UCSD-AML1 (cell line): Measurements from ENCODE around the gene HK3.
"Not testable (repeated sequence)": the region's sequence is repeated elsewhere in the genome, so short reads cannot be mapped to it uniquely, and the experiment has no call there.

Source experiments
- DNase-seq: peaks from one replicate; lab custom pipeline; 2025; ENCODE audit not compliant: unreplicated experiment; lab: John Stamatoyannopoulos, UW

Gene HK3

GRCh38 chr5:176883700-176884570 is 15.2 kb downstream of the HK3 start:
- DNase-seq, result no peak

DNA sequence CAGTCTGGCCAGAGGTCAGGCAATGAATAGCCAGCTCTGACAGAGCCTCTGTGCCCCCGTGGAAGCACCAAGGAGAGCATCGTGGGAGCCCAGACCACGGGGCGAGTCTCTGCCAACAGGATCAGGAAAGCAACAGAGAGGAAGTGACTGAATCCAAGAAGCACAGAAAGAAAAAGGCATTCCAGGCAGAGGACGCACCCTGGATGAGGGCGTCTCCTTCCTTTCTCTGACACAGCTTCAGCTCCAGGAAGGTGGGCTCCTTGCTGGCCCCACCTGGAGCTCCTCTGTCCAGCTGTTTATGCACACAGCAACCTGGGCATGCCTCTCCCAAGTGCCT is 16.6 kb downstream of the HK3 start:
- DNase-seq, result no peak

DNA sequence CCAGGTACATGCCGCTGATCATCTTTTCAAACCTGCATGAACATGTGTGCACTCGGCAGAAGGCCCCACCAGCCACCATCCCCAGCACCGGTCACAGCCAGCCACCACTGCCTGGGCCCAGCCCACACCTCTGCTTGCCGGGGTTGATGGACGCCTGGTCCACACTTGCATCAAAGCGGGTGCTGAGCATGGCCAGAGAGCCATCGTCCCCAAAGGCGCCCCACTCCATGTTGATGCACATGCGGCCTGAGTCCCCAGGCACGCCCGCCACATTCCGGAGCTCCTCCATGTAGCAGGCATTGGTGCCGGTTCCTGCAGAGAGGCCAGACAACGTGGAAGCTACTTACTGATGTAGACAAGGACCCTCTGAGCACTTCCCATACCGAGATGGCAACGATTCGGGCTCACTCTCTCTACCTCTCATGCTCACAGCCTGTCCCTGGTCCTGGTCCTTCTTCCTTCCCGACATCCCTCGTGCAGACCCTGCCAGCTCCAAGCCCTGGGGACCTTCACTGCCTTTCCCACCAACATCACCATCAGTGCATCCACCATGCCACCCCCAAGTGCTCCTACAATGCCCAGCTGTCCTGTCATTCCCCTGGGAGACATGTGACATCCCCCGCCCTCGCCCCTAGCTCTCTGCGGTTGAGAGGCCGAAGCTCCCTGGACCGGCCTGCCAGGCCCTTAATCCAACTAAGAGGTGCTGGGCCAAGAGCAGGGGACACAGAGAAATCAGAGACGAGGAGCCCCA is 17.2 kb downstream of the HK3 start:
- no peak for DNase-seq

DNA sequence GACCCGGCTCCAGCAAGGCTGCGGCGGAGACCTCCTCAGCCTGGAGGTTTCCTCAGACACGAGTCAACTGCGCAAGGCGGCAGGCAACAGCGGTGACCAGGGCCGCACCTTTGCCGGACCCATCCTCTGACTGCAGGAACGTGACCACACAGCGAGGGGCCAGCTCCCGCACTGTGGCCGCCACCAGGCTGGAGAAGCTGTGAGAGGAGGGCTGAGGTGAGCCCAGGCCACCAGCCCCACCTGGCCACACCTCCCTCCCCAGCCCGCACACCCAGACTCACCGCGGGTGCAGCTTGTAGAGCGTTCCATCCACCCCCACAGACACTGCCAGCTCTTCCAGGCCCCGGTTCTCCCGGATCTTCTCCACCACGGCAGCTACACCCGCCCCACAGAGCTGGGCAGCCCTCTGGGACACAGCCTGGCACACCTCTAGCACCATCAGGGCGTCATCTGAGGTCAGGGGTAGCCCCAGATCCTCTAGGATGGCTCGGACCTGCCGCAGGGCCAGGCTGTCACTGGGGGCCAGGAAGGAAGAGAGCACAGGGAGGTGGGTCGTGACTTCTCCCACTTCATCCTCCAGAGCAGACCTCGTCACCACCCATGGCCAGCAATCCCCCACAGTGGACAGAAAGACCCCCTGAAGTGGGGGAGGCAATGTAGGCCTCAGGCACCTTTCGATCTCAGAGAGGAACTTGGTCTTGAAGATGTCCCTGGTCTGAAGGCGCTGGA is 18.0 kb downstream of the HK3 start:
- no peak for DNase-seq

DNA sequence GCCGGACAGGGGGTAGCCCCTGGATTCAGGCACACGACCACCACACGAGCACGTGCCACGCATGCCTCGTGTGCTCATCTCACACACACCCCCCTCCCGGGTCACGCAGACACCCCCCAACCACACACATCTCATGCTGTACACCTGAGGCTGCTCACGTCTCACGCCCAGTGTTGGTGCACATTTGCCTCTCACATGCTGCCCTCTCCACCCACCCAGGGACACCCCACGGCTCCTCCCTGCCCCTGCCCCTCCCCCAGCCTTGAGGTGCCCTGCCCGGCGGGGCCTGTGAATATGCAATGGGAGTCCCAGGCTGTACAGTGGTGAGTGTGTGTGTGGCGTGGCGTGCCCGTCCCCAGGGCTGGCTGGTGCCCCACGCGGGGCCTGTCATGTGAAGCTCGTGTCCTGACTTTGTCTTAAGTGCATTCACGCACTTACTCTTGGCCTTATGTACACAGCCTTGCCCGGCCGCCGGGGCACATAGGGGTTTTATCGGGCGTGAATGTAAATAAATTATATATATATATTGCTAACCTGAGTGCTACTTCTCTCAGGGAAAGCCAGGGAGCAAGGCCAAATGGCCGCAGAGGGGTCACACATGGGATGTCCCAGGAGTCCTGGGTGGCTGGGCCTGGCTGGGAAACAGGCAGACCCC is 18.7 kb downstream of the HK3 start:
- no peak for DNase-seq

GRCh38 chr5:176879663-176880361 is 19.3 kb downstream of the HK3 start:
- no peak for DNase-seq

- no peak for DNase-seq
These were observed 20.1 kb downstream of the HK3 start for GRCh38 chr5:176878906-176879662.

- DNase-seq, result no peak
These were observed 20.7 kb downstream of the HK3 start for GRCh38 chr5:176878463-176878862.

DNA sequence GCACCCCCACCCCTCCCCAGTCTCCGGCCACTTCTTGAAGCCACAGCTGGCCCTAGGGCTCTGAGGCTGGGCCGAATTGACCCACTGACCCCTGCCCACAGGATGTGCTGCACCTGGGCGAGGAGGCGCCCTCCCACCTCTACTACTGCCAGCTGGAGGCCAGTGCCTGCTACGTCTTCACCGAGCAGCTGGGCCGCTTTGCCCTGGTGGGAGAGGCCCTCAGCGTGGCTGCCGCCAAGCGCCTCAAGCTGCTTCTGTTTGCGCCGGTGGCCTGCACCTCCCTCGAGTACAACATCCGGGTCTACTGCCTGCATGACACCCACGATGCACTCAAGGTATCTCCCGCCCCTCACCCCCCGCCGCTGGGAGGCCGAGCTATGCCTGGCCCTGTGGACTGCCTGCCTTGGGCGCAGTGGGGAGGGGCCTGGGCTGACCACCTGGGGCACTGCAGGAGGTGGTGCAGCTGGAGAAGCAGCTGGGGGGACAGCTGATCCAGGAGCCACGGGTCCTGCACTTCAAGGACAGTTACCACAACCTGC is 21.3 kb downstream of the HK3 start:
- DNase-seq, result no peak

- DNase-seq, result no peak
These were observed 22.4 kb downstream of the HK3 start for GRCh38 chr5:176876506-176877431.

DNA sequence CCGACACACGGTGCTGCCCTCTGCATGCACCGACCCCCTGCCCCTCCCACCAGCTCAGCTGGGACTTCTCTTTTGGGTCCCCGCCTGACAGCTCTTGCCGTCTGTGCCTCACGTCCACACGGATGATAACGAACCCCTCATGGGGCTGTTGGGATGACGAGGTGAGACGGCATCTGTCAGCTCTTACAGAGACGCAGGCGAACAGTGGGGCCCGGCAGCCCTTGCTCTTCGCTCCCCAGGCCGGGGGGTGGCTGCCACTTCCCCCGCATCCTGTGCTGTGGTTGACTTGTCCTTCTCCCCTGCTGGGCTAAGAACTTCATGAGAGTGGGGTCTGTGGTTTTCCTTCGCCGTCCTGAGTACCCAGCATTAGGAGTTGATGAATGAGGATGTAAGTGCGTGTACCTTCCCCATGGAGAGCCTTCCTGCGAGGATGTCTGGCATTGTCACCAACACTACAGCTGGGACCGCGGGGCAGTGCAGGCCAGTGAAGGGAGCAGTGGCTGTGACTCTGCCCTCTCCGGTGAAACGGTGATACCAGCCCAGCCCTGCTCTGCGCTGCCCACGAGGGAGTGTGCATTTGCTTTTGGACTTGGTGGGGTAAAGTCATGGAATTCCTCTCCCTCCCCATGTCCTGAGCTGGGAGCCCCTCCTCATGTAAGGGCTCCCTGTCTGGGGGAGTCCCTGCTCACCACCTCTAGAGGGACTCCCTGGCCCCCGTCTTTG is 23.2 kb downstream of the HK3 start:
- DNase-seq, result peak; percentile 71

- DNase-seq, result no peak
These were observed 24.1 kb downstream of the HK3 start for GRCh38 chr5:176875014-176875550.

DNA sequence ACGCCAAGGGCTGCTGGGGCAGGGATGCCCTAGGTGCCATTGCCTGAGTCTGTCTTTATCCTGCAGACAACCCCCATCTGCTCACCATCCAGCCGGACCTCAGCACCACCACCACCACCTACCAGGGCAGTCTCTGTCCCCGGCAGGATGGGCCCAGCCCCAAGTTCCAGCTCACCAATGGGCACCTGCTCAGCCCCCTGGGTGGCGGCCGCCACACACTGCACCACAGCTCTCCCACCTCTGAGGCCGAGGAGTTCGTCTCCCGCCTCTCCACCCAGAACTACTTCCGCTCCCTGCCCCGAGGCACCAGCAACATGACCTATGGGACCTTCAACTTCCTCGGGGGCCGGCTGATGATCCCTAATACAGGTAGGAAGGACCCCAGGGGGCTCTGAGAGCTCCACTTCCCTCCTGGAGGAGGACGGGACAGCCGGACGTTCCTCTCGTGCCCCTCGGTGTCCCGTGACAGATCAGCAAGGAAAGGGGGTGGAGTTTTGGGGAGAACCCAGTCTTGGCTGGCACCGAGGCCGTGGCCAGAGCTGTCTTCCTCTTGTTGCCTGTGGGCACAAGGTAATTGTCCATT is 24.9 kb downstream of the HK3 start:
- DNase-seq, result no peak

- DNase-seq, result no peak
These were observed 25.5 kb downstream of the HK3 start for GRCh38 chr5:176873541-176874172.

- DNase-seq, result not testable (repeated sequence)
These were observed 26.1 kb downstream of the HK3 start for GRCh38 chr5:176873011-176873410.

DNA sequence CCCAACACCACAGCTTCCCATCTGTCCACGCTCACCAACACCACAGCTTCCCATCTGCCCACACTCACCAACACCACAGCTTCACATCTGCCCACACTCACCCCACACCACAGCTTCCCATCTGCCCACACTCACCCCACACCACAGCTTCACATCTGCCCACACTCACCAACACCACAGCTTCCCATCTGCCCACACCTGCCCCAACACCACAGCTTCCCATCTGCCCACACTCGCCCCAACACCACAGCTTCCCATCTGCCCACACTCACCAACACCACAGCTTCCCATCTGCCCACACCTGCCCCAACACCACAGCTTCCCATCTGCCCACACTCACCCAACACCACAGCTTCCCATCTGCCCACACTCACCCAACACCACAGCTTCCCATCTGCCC is 26.6 kb downstream of the HK3 start:
- DNase-seq, result not testable (repeated sequence)

DNA sequence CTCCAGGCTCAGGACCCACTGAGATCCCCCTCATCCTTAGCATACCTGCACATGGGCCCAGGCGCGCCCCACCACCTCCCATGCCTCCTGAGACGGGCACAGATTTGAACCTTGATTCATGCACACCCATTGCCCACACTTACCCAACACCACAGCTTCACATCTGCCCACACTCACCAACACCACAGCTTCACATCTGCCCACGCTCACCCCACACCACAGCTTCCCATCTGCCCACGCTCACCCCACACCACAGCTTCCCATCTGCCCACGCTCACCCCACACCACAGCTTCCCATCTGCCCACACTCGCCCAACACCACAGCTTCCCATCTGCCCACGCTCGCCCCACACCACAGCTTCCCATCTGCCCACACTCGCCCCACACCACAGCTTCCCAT is 28.5 kb downstream of the HK3 start:
- not testable (repeated sequence) for DNase-seq
